Calu3 (cell line): Measurements from ENCODE around the gene RHCG. TPM values are rescaled to one million over a fixed set of nuclear protein-coding genes. Genes with fewer than 3 reads are reported as not detected.

Experiments
- BruUV-seq: library from RNA; stranded (reverse); fragments of 400-500 nt; replicated peaks from 2 replicates; lab custom pipeline; 2021; lab: Mats Ljungman, UMichigan
- CTCF ChIA-PET: fragments of 300-600 bp; sonication (Branson Sonifier 250); formaldehyde crosslinking; loops from one replicate; lab custom pipeline; 2022; ENCODE audit warnings: antibody characterized with exemption; lab: Charles Lee
- DNase-seq: peaks from one replicate; pipeline ENCODE4 v3.0.0; 2022
- H3K27ac Mint-ChIP-seq: one replicate; pipeline ENCODE4 v1.8.0; 2022; ENCODE audit warnings: mixed read lengths; ENCODE audit not compliant: unreplicated experiment
- H3K27me3 Mint-ChIP-seq: one replicate; pipeline ENCODE4 v1.8.0; 2022; ENCODE audit warnings: mixed read lengths; ENCODE audit not compliant: unreplicated experiment
- H3K36me3 Mint-ChIP-seq: one replicate; pipeline ENCODE4 v1.8.0; 2022; ENCODE audit warnings: mild to moderate bottlenecking, moderate library complexity, mixed read lengths; ENCODE audit not compliant: insufficient read depth, unreplicated experiment
- H3K4me1 Mint-ChIP-seq: one replicate; pipeline ENCODE4 v1.8.0; 2022; ENCODE audit warnings: mild to moderate bottlenecking, low read depth, mixed read lengths; ENCODE audit not compliant: unreplicated experiment
- H3K4me3 Mint-ChIP-seq: one replicate; pipeline ENCODE4 v1.8.0; 2022; ENCODE audit warnings: mild to moderate bottlenecking, low read depth, moderate library complexity, mixed read lengths; ENCODE audit not compliant: unreplicated experiment
- H3K9me3 Mint-ChIP-seq: one replicate; pipeline ENCODE4 v1.8.0; 2022; ENCODE audit warnings: low read depth, mixed read lengths; ENCODE audit not compliant: unreplicated experiment
- intact Hi-C: fragments of 100-400 bp; cut with micrococcal nuclease; formaldehyde crosslinking; loops from one replicate; pipeline ENCODE4 v1.10.0; 2022; ENCODE audit not compliant: unreplicated experiment
- total RNA-seq: library from RNA; stranded (reverse); gene quantifications from 2 replicates; pipeline ENCODE4 v1.2.3, GENCODE V29; 2022
- TF ChIP-seq, protein P1 (sequence below): fragments of 200-600 bp; IDR thresholded peaks from one replicate; pipeline ENCODE4 v1.8.0; 2022; ENCODE audit warnings: antibody characterized with exemption; ENCODE audit not compliant: unreplicated experiment

Gene RHCG
- total RNA-seq, 1 experiment from 2014 or later, result 0.59 TPM

DNA sequence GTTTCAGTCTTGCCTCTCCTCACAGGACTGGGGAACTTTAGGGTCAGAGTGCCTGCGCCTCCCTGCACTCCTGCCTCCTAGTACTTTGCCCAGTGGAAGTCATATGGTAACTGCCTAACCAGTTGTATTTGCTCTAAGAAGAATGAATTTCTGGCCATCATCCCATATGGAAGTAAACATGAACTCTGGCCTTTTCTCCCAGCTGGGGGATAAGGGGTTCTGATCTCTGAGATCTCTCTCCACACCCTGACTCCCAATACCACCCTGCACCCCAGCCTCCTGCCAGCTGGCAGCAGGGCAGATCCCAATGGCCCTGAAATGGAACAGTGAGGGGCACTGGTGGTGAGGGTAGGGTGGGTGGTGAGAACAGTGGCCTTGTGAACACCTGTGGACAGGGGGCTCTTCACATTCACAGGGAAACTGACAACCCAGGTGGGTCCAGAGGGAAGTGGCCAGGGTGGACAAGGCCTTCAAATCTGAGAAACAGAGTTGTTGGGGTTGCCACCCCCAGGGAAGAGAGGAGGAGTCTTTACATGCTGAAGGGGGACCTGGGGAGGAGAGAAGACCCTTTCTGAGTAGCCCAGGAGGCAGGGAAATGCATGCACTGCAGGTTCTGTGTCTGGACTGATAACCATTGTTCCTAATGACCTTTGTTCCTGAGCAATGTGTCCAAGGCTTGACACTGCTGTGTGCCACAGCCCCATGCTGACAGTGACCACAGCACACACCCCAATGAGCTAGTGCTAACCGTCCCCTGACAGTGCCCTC lies 36.9 kb downstream of the RHCG start:
- intact Hi-C loops, result no loop called here
- no peak overlapping the region for H3K27ac Mint-ChIP-seq
- peaks cover 52% of the 10 kb centered on the region for H3K27me3 Mint-ChIP-seq
- TF ChIP-seq, protein P1, sequence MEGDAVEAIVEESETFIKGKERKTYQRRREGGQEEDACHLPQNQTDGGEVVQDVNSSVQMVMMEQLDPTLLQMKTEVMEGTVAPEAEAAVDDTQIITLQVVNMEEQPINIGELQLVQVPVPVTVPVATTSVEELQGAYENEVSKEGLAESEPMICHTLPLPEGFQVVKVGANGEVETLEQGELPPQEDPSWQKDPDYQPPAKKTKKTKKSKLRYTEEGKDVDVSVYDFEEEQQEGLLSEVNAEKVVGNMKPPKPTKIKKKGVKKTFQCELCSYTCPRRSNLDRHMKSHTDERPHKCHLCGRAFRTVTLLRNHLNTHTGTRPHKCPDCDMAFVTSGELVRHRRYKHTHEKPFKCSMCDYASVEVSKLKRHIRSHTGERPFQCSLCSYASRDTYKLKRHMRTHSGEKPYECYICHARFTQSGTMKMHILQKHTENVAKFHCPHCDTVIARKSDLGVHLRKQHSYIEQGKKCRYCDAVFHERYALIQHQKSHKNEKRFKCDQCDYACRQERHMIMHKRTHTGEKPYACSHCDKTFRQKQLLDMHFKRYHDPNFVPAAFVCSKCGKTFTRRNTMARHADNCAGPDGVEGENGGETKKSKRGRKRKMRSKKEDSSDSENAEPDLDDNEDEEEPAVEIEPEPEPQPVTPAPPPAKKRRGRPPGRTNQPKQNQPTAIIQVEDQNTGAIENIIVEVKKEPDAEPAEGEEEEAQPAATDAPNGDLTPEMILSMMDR, result no peak
- no peak for DNase-seq
- no peaks in the 10 kb centered on the region for H3K9me3 Mint-ChIP-seq
- BruUV-seq, result no TSS peak
- no peaks in the 10 kb centered on the region for H3K4me1 Mint-ChIP-seq
- H3K36me3 Mint-ChIP-seq, result no peaks in the 10 kb centered on the region
- no peak overlapping the region for H3K4me3 Mint-ChIP-seq
- CTCF ChIA-PET, result no interaction called here

DNA sequence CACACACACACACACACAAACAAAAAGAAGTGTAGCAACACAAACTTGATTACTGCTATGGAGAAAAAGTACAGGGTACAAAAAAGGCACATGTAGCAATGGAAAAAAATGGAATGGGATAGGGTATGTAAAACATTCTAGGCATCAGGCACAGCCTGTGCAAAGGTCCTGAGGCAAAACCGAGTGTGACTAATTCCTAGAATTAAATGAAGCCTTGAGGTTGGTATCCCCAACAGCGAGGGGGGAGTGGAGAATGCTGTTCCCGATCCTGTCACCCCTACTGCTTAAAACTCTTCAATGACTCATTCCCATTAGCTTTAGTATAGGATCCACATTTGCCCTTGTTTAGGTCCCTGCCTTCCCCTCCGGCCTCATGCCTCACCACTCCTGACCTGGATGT lies 37.9 kb downstream of the RHCG start:
- BruUV-seq, result no TSS peak
- Mint-ChIP-seq H3K4me3 (no peak overlapping the region), H3K4me1 (no peaks in the 10 kb centered on the region), H3K9me3 (no peaks in the 10 kb centered on the region), H3K36me3 (no peaks in the 10 kb centered on the region), H3K27me3 (peaks cover 49% of the 10 kb centered on the region), H3K27ac (no peak overlapping the region)
- intact Hi-C loops, result no loop called here
- no peak for DNase-seq
- CTCF ChIA-PET, result interaction anchor here (0.8 kb wide), 1 partner anchor 14 kb away, joined by 6 read pairs; no protein-coding TSS in a partner anchor
- TF ChIP-seq, protein P1, result no peak

DNA sequence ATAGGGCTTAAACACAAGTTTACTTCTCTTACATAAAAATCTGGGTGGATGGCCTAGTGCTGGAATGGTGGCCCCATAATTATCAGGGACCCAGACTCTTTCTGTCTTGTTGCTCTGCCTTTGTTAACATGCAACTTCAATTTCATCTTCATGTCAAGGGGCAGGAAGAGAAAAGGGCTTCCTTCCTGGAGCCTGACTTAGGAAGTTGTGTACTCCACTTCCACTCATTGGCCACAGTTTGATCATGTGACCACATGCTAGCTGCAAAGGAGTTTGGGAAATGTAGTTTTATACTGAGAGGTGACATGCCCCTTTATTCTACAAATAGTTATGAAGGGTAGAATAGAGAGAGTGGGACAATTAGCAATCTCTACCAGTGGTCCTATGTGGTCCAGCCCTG lies 39.3 kb downstream of the RHCG start:
- Mint-ChIP-seq H3K27me3 (peaks cover 49% of the 10 kb centered on the region), H3K9me3 (no peaks in the 10 kb centered on the region), H3K4me1 (no peaks in the 10 kb centered on the region), H3K4me3 (no peak overlapping the region), H3K36me3 (no peaks in the 10 kb centered on the region), H3K27ac (no peak overlapping the region)
- intact Hi-C loops, result no loop called here
- no TSS peak for BruUV-seq
- no peak for DNase-seq
- CTCF ChIA-PET, result interaction anchor here (1.3 kb wide), 1 partner anchor 13 kb away, joined by 3 read pairs; no protein-coding TSS in a partner anchor
- TF ChIP-seq, protein P1, result no peak

DNA sequence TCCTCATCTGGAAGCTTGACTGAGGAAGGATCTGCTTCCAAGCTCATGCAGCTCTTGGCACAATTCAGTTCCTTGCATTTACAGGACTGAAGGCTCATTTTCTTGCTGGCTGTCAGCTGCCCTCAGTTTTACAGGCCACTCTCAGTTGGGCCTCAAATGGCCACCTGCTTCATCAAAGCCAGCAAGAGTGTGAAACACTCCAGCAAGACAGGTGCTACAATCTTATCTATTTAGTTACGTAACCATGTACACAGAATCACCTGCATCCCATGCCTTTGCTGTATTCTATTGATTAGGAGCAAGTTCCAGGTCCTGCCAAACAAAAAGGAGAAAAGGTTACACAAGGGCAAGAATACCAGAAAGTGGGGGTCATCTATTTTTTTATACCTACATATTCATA lies 40.8 kb downstream of the RHCG start:
- H3K27me3 Mint-ChIP-seq, result peaks cover 62% of the 10 kb centered on the region

More for the DNA sequence above, 40.8 kb downstream of the RHCG start:
- CTCF ChIA-PET, result no interaction called here
- TF ChIP-seq, protein P1, result no peak
- BruUV-seq, result no TSS peak
- no peak for DNase-seq
- intact Hi-C loops, result no loop called here
- no peak overlapping the region for H3K4me3 Mint-ChIP-seq
- no peaks in the 10 kb centered on the region for H3K9me3 Mint-ChIP-seq
- H3K27ac Mint-ChIP-seq, result no peak overlapping the region
- H3K36me3 Mint-ChIP-seq, result no peaks in the 10 kb centered on the region
- no peaks in the 10 kb centered on the region for H3K4me1 Mint-ChIP-seq
